Mesenchymal stem cell (in vitro differentiated cells and primary cell): Measurements from ENCODE around the gene CCNB2.
"Not testable (repeated sequence)": the region's sequence is repeated elsewhere in the genome, so short reads cannot be mapped to it uniquely, and the experiment has no call there.

Experiments
- DNase-seq: peaks from one replicate; pipeline ENCODE4 v3.0.0-alpha.2; 2013
- H2AFZ ChIP-seq: one replicate; pipeline ENCODE4 v1.6.1; 2013; ENCODE audit warnings: low read depth, mild to moderate bottlenecking, control low read depth, inconsistent platforms, low read length, moderate library complexity
- H2AK5ac ChIP-seq: 2 replicates; pipeline ENCODE4 v1.6.1; 2013; ENCODE audit warnings: low read length, moderate library complexity, mild to moderate bottlenecking, inconsistent platforms; ENCODE audit not compliant: severe bottlenecking
- H2BK120ac ChIP-seq: one replicate; pipeline ENCODE4 v1.6.1; 2013; ENCODE audit warnings: low read depth, mild to moderate bottlenecking, inconsistent platforms, low read length, moderate library complexity
- H2BK12ac ChIP-seq, 2 experiments: one replicate each; pipeline ENCODE4 v1.6.1; 2013; ENCODE audit warnings: inconsistent platforms in 2 of 2, low read length in 2 of 2, mild to moderate bottlenecking in 2 of 2, moderate library complexity in 2 of 2, control low read depth in 1 of 2
- H2BK15ac ChIP-seq: one replicate; pipeline ENCODE4 v1.6.1; 2013; ENCODE audit warnings: mild to moderate bottlenecking, low read depth, inconsistent platforms; ENCODE audit not compliant: poor library complexity, severe bottlenecking
- H2BK5ac ChIP-seq: 2 replicates; pipeline ENCODE4 v1.6.1; 2013; ENCODE audit warnings: low read depth, mild to moderate bottlenecking, low read length, control low read depth, inconsistent platforms; ENCODE audit not compliant: poor library complexity, severe bottlenecking
- H3K14ac ChIP-seq, 2 experiments: one replicate each; pipeline ENCODE4 v1.6.1; 2013; ENCODE audit warnings: inconsistent platforms in 2 of 2, low read length in 2 of 2, control low read depth in 1 of 2, mild to moderate bottlenecking in 1 of 2, moderate library complexity in 1 of 2
- H3K18ac ChIP-seq, 2 experiments: one replicate each; pipeline ENCODE4 v1.6.1; 2013; ENCODE audit warnings: inconsistent platforms in 2 of 2, low read length in 2 of 2, control low read depth in 1 of 2, low read depth in 1 of 2, mild to moderate bottlenecking in 1 of 2
- H3K23ac ChIP-seq, 2 experiments: one replicate each; pipeline ENCODE4 v1.6.1; 2013; ENCODE audit warnings: inconsistent platforms in 2 of 2, low read length in 2 of 2, mild to moderate bottlenecking in 2 of 2, moderate library complexity in 2 of 2, control low read depth in 1 of 2
- H3K27ac ChIP-seq: 2 replicates; pipeline ENCODE4 v1.5.1; 2013; ENCODE audit warnings: mild to moderate bottlenecking, moderate library complexity, low read length, control low read depth, inconsistent platforms; ENCODE audit not compliant: poor library complexity, severe bottlenecking
- H3K27me3 ChIP-seq, 2 experiments: 2 replicates each; pipeline versions ENCODE4 v1.6.1 to v1.7.0; 2013; ENCODE audit warnings: low read length in 2 of 2, mild to moderate bottlenecking in 2 of 2, moderate library complexity in 2 of 2, control low read depth in 1 of 2, inconsistent platforms in 1 of 2; ENCODE audit not compliant: control insufficient read depth in 1 of 2, insufficient read depth in 1 of 2
- H3K36me3 ChIP-seq, 2 experiments: 2 replicates each; pipeline versions ENCODE4 v1.6.1 to v1.7.0; 2013; ENCODE audit warnings: low read length in 2 of 2, control low read depth in 1 of 2, inconsistent platforms in 1 of 2, low read depth in 1 of 2, mild to moderate bottlenecking in 1 of 2; ENCODE audit not compliant: insufficient read depth in 2 of 2, control insufficient read depth in 1 of 2
- H3K4ac ChIP-seq, 2 experiments: one replicate each; pipeline ENCODE4 v1.6.1; 2013; ENCODE audit warnings: inconsistent platforms in 2 of 2, low read length in 2 of 2, mild to moderate bottlenecking in 2 of 2, moderate library complexity in 2 of 2, control low read depth in 1 of 2, low read depth in 1 of 2
- H3K4me1 ChIP-seq: 2 replicates; pipeline ENCODE4 v1.6.1; 2013; ENCODE audit warnings: low read depth, low read length, control low read depth; ENCODE audit not compliant: control insufficient read depth, insufficient read depth
- H3K4me2 ChIP-seq: 2 replicates; pipeline ENCODE4 v1.6.1; 2013; ENCODE audit warnings: low read length, mild to moderate bottlenecking, inconsistent platforms; ENCODE audit not compliant: poor library complexity, severe bottlenecking
- H3K4me3 ChIP-seq, 2 experiments: 2 replicates each; pipeline versions ENCODE4 v1.5.1 to v1.7.0; 2013; ENCODE audit warnings: low read length in 2 of 2, mild to moderate bottlenecking in 2 of 2, control low read depth in 1 of 2, low read depth in 1 of 2; ENCODE audit not compliant: insufficient read depth in 1 of 2
- H3K79me1 ChIP-seq: replicated peaks from 2 replicates; pipeline ENCODE4 v1.6.1; 2013; ENCODE audit warnings: mild to moderate bottlenecking, control low read depth, low read length, inconsistent platforms; ENCODE audit not compliant: poor library complexity, severe bottlenecking
- H3K9ac ChIP-seq: 2 replicates; pipeline ENCODE4 v1.7.0; 2013; ENCODE audit warnings: mild to moderate bottlenecking, low read length, moderate library complexity
- H3K9me3 ChIP-seq: 2 replicates; pipeline ENCODE4 v1.7.0; 2013; ENCODE audit warnings: mild to moderate bottlenecking, low read length; ENCODE audit not compliant: control insufficient read depth
- H4K8ac ChIP-seq: one replicate; pipeline ENCODE4 v1.6.1; 2013; ENCODE audit warnings: inconsistent platforms, mild to moderate bottlenecking, low read length, moderate library complexity
- H4K91ac ChIP-seq: one replicate; pipeline ENCODE4 v1.6.1; 2013; ENCODE audit warnings: mild to moderate bottlenecking, low read length, inconsistent platforms
- WGBS: methylation state at CpG from one replicate; pipeline ENCODE4 v1.1.7; 2013; ENCODE audit warnings: mixed read lengths; 5-methylcytosine and 5-hydroxymethylcytosine counted together

CCNB2 gene

GRCh38 chr15:59144594-59144993, 39.6 kb downstream of the CCNB2 start:
- H2BK120ac ChIP-seq, H3K27me3 ChIP-seq, H4K91ac ChIP-seq, H3K27ac ChIP-seq, H3K18ac ChIP-seq, H2BK15ac ChIP-seq, H3K14ac ChIP-seq, H3K23ac ChIP-seq, H3K4me3 ChIP-seq, H2AK5ac ChIP-seq, H4K8ac ChIP-seq, H3K4me2 ChIP-seq, H3K4ac ChIP-seq, H3K9ac ChIP-seq, H3K9me3 ChIP-seq, H2AFZ ChIP-seq, DNase-seq, H2BK12ac ChIP-seq, H2BK5ac ChIP-seq: not testable (repeated sequence)
- Histone ChIP-seq H3K79me1 (peaks cover 34% of the 10 kb centered on the region), H3K4me1 (peaks cover 17% of the 10 kb centered on the region), H3K36me3 (peaks cover 53 to 88% of the 10 kb centered on the region in 2 experiments)
- 92% methylated on average over 8 of the region's 10 CpGs for WGBS

- Histone ChIP-seq H2AK5ac (no peak overlapping the region), H3K36me3 (peaks cover 63 to 94% of the 10 kb centered on the region in 2 experiments), H3K23ac (no peak overlapping the region), H2AFZ (no peak overlapping the region), H3K14ac (no peak overlapping the region), H4K8ac (no peak overlapping the region), H2BK12ac (no peak overlapping the region), H3K4ac (no peak overlapping the region), H3K27ac (peak overlapping the region; percentile 42), H3K4me3 (no peak overlapping the region), H3K79me1 (peaks cover 18% of the 10 kb centered on the region), H2BK5ac (no peak overlapping the region), H2BK15ac (no peak overlapping the region), H3K9ac (peak overlapping the region; percentile 41), H3K4me2 (no peak overlapping the region), H3K4me1 (peaks cover 10% of the 10 kb centered on the region), H3K18ac (no peak overlapping the region), H3K9me3 (no peaks in the 10 kb centered on the region), H3K27me3 (no peaks in the 10 kb centered on the region), H4K91ac (no peak overlapping the region), H2BK120ac (no peak overlapping the region)
- no peak for DNase-seq
- WGBS: 97% methylated on average over 5 of the region's 5 CpGs
These were observed 42.7 kb downstream of the CCNB2 start for GRCh38 chr15:59147666-59148065.

- H4K91ac ChIP-seq: no peak overlapping the region
- H2AK5ac ChIP-seq: no peak overlapping the region
- H3K23ac ChIP-seq: no peak overlapping the region
- peaks cover 64 to 94% of the 10 kb centered on the region in 2 experiments for H3K36me3 ChIP-seq
- peak overlapping the region; percentile 41 for H3K9ac ChIP-seq
- 100% methylated on average over 2 of the region's 2 CpGs for WGBS
- H3K27me3 ChIP-seq: no peaks in the 10 kb centered on the region
- H4K8ac ChIP-seq: no peak overlapping the region
- no peak overlapping the region for H2BK12ac ChIP-seq
- no peak overlapping the region for H2BK5ac ChIP-seq
- no peak overlapping the region for H2BK120ac ChIP-seq
- H3K4me1 ChIP-seq: peaks cover 10% of the 10 kb centered on the region
- H3K79me1 ChIP-seq: peaks cover 14% of the 10 kb centered on the region
- no peak overlapping the region for H3K18ac ChIP-seq
- no peak for DNase-seq
- H3K9me3 ChIP-seq: no peaks in the 10 kb centered on the region
- H3K4me2 ChIP-seq: no peak overlapping the region
- no peak overlapping the region for H3K4ac ChIP-seq
- no peak overlapping the region for H3K14ac ChIP-seq
- H2BK15ac ChIP-seq: no peak overlapping the region
- H2AFZ ChIP-seq: no peak overlapping the region
- H3K27ac ChIP-seq: peak overlapping the region; percentile 79
- H3K4me3 ChIP-seq: no peak overlapping the region
These were observed 43.3 kb downstream of the CCNB2 start for GRCh38 chr15:59148153-59148833.

GRCh38 chr15:59150185-59150584, 45.2 kb downstream of the CCNB2 start:
- Histone ChIP-seq H3K4me3 (no peak overlapping the region), H2BK15ac (no peak overlapping the region), H4K91ac (no peak overlapping the region), H2AK5ac (no peak overlapping the region), H2BK5ac (no peak overlapping the region), H3K27me3 (no peaks in the 10 kb centered on the region), H2BK120ac (no peak overlapping the region), H3K27ac (no peak overlapping the region), H3K9me3 (no peaks in the 10 kb centered on the region), H3K4ac (no peak overlapping the region), H3K79me1 (peaks cover 6% of the 10 kb centered on the region), H2AFZ (no peak overlapping the region), H4K8ac (no peak overlapping the region), H3K4me1 (peaks cover 8% of the 10 kb centered on the region), H3K23ac (no peak overlapping the region), H3K18ac (peak overlapping the region in 1 of 2 experiments; percentile 6), H3K9ac (no peak overlapping the region), H3K14ac (no peak overlapping the region), H3K36me3 (peaks cover 59 to 98% of the 10 kb centered on the region in 2 experiments), H3K4me2 (no peak overlapping the region), H2BK12ac (no peak overlapping the region)
- no peak for DNase-seq
- WGBS: 78% methylated on average over 2 of the region's 2 CpGs
